Keratinocyte (primary cell): ENCODE measurements around the gene CFAP100. TPM values are rescaled to one million over a fixed set of nuclear protein-coding genes. Genes with fewer than 3 reads are reported as not detected.

Source experiments
- DNase-seq: peaks from one replicate; pipeline ENCODE4 v3.0.0-alpha.2; 2011; ENCODE audit warnings: low read depth, missing footprints, low spot score
- FAIRE-seq: peaks from 2 replicates; lab custom pipeline; 2011; peaks lifted over from hg19 to GRCh38; lab: Jason Lieb, UNC
- H2AFZ ChIP-seq: 2 replicates; pipeline ENCODE4 v1.6.0; 2012; ENCODE audit warnings: low read length, control low read depth, inconsistent platforms; ENCODE audit not compliant: control insufficient read depth
- H3K27ac ChIP-seq: 2 replicates; pipeline ENCODE4 v1.5.1; 2011; ENCODE audit warnings: low read length; ENCODE audit not compliant: control insufficient read depth, insufficient read depth
- H3K27me3 ChIP-seq: 3 replicates; pipeline ENCODE4 v1.6.0; 2011; ENCODE audit warnings: low read length; ENCODE audit not compliant: control insufficient read depth, insufficient read depth; ENCODE audit errors: extremely low read depth
- H3K36me3 ChIP-seq, 2 experiments: 2 replicates in 1 of 2; 3 replicates in 1 of 2; pipeline ENCODE4 v1.5.1; 2011; ENCODE audit warnings: low read length in 2 of 2, mild to moderate bottlenecking in 1 of 2; ENCODE audit not compliant: control insufficient read depth in 2 of 2, insufficient read depth in 2 of 2; ENCODE audit errors: extremely low read depth in 1 of 2
- H3K4me1 ChIP-seq: 3 replicates; pipeline ENCODE4 v1.5.1; 2011; ENCODE audit warnings: low read length; ENCODE audit not compliant: control insufficient read depth, insufficient read depth; ENCODE audit errors: extremely low read depth
- H3K4me2 ChIP-seq: 3 replicates; pipeline ENCODE4 v1.6.0; 2011; ENCODE audit warnings: low read depth, low read length; ENCODE audit not compliant: control insufficient read depth, insufficient read depth; ENCODE audit errors: extremely low read depth
- H3K4me3 ChIP-seq, 3 experiments: fragments of 200-600 bp in 1 of 3; sonication (generic) in 1 of 3; 2 replicates in 2 of 3; 3 replicates in 1 of 3; pipeline ENCODE4 v1.5.1; 2011 to 2016; ENCODE audit warnings: low read length in 3 of 3, mild to moderate bottlenecking in 3 of 3, control low read depth in 2 of 3, inconsistent platforms in 1 of 3, low read depth in 1 of 3, mixed read lengths in 1 of 3, mixed run types in 1 of 3, moderate library complexity in 1 of 3; ENCODE audit not compliant: control insufficient read depth in 2 of 3, insufficient read depth in 2 of 3; ENCODE audit errors: extremely low read depth in 1 of 3
- H3K79me2 ChIP-seq: 2 replicates; pipeline ENCODE4 v1.6.0; 2012; ENCODE audit warnings: low read length; ENCODE audit not compliant: control insufficient read depth, insufficient read depth
- H3K9ac ChIP-seq: 3 replicates; pipeline ENCODE4 v1.6.0; 2011; ENCODE audit warnings: low read length; ENCODE audit not compliant: control insufficient read depth, insufficient read depth; ENCODE audit errors: extremely low read depth
- H3K9me1 ChIP-seq: 3 replicates; pipeline ENCODE4 v1.6.0; 2011; ENCODE audit warnings: low read length; ENCODE audit not compliant: control insufficient read depth, insufficient read depth; ENCODE audit errors: extremely low read depth
- H3K9me3 ChIP-seq: 2 replicates; pipeline ENCODE4 v1.5.1; 2012; ENCODE audit warnings: low read depth, low read length; ENCODE audit not compliant: control insufficient read depth
- H4K20me1 ChIP-seq: 3 replicates; pipeline ENCODE4 v1.6.0; 2011; ENCODE audit warnings: low read length; ENCODE audit not compliant: control insufficient read depth, insufficient read depth; ENCODE audit errors: extremely low read depth
- EZH2 ChIP-seq: IDR thresholded peaks from one replicate; pipeline ENCODE4 v1.6.1; 2012; ENCODE audit warnings: inconsistent platforms, mild to moderate bottlenecking, low read length, moderate library complexity
- dilution Hi-C: fragments of 300-500 bp; cut with MboI; formaldehyde crosslinking; loops from one replicate; pipeline ENCODE4 v1.7.0; 2020; ENCODE audit warnings: low sequenced_read_pairs; ENCODE audit not compliant: extremely low pct_ligation_motif_present
- polyA plus RNA-seq, 5 experiments: library from polyadenylated mRNA; depleted of rRNA in 3 of 5; stranded (reverse) in 3 of 5; stranded (forward) in 1 of 5; unstranded in 1 of 5; fragments of >200 nt; gene quantifications; 1 replicate in 1 of 5; 2 replicates in 3 of 5; 3 replicates in 1 of 5; pipeline versions ENCODE4 v1.2.1 to v1.2.3, GENCODE V29; 2011 to 2012; ENCODE audit warnings: missing spikeins in 2 of 5, low read depth in 1 of 5, low replicate concordance in 1 of 5
- TF ChIP-seq, protein P1 (sequence below), 3 experiments: IDR thresholded peaks in 1 of 3; conservative IDR thresholded peaks in 1 of 3; optimal IDR thresholded peaks in 1 of 3; 2 replicates in 2 of 3; 3 replicates in 1 of 3; pipeline versions ENCODE3 to v1.5.1; 2011; ENCODE audit warnings: low read length in 3 of 3, mild to moderate bottlenecking in 3 of 3, moderate library complexity in 2 of 3, control low read depth in 1 of 3, inconsistent platforms in 1 of 3; ENCODE audit not compliant: insufficient read depth in 2 of 3; ENCODE audit errors: extremely low read depth in 1 of 3

The CFAP100 gene
- polyA plus RNA-seq, 1 donor (not counting 4 experiments of a cell fraction or from before 2014, with no cell fraction given), result not detected

- no peak overlapping the region for H3K9ac ChIP-seq
- dilution Hi-C loops, result no loop called here
- H3K4me1 ChIP-seq, result no peaks in the 10 kb centered on the region
- H3K9me1 ChIP-seq, result no peaks in the 10 kb centered on the region
- TF ChIP-seq, protein P1, sequence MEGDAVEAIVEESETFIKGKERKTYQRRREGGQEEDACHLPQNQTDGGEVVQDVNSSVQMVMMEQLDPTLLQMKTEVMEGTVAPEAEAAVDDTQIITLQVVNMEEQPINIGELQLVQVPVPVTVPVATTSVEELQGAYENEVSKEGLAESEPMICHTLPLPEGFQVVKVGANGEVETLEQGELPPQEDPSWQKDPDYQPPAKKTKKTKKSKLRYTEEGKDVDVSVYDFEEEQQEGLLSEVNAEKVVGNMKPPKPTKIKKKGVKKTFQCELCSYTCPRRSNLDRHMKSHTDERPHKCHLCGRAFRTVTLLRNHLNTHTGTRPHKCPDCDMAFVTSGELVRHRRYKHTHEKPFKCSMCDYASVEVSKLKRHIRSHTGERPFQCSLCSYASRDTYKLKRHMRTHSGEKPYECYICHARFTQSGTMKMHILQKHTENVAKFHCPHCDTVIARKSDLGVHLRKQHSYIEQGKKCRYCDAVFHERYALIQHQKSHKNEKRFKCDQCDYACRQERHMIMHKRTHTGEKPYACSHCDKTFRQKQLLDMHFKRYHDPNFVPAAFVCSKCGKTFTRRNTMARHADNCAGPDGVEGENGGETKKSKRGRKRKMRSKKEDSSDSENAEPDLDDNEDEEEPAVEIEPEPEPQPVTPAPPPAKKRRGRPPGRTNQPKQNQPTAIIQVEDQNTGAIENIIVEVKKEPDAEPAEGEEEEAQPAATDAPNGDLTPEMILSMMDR (optimal IDR thresholded peaks at IDR 0.05 in 1 of 3, IDR thresholded peaks at IDR 0.05 in 1 of 3, conservative IDR thresholded peaks at IDR 0.05 in 1 of 3; ENCODE audit: extremely low read depth in 1 of 3, insufficient read depth in 2 of 3, low read length in 3 of 3), result no peak
- no peak for TF ChIP-seq EZH2
- FAIRE-seq, result no peak
- H3K27me3 ChIP-seq, result no peaks in the 10 kb centered on the region
- no peak overlapping the region for H3K27ac ChIP-seq
- no peak overlapping the region for H2AFZ ChIP-seq
- H3K79me2 ChIP-seq, result no peaks in the 10 kb centered on the region
- no peaks in the 10 kb centered on the region for H3K36me3 ChIP-seq
- H3K4me3 ChIP-seq, result no peak overlapping the region
- no peaks in the 10 kb centered on the region for H3K9me3 ChIP-seq
- no peak for DNase-seq
- H3K4me2 ChIP-seq, result no peak overlapping the region
- no peaks in the 10 kb centered on the region for H4K20me1 ChIP-seq
Observed at GRCh38 chr3:126371096-126371705, 23.5 kb upstream of the CFAP100 start.

- Histone ChIP-seq H3K9ac (no peak overlapping the region), H2AFZ (no peak overlapping the region), H3K27me3 (no peaks in the 10 kb centered on the region), H3K79me2 (no peaks in the 10 kb centered on the region), H4K20me1 (no peaks in the 10 kb centered on the region), H3K4me2 (no peak overlapping the region), H3K9me3 (no peaks in the 10 kb centered on the region), H3K4me3 (no peak overlapping the region), H3K27ac (no peak overlapping the region), H3K9me1 (no peaks in the 10 kb centered on the region), H3K36me3 (no peaks in the 10 kb centered on the region), H3K4me1 (no peaks in the 10 kb centered on the region)
- FAIRE-seq (no peak), DNase-seq (no peak)
- TF ChIP-seq, protein P1 (optimal IDR thresholded peaks at IDR 0.05 in 1 of 3, IDR thresholded peaks at IDR 0.05 in 1 of 3, conservative IDR thresholded peaks at IDR 0.05 in 1 of 3; ENCODE audit: extremely low read depth in 1 of 3, insufficient read depth in 2 of 3, low read length in 3 of 3), result peak in 2 of 3 experiments; percentile 5 to 50
- no peak for TF ChIP-seq EZH2
- dilution Hi-C loops, result no loop called here
Observed at GRCh38 chr3:126372413-126373145, 22.1 kb upstream of the CFAP100 start.
